GM12864 (cell line): Measurements from ENCODE around the gene DPP4.
"Not testable (repeated sequence)": the region's sequence is repeated elsewhere in the genome, so short reads cannot be mapped to it uniquely, and the experiment has no call there.

Experiments
- DNase-seq: peaks from one replicate; pipeline ENCODE4 v3.0.0-alpha.2; 2011; ENCODE audit warnings: low read depth
- H3K4me3 ChIP-seq: 2 replicates; pipeline ENCODE4 v1.5.1; 2011; ENCODE audit warnings: mild to moderate bottlenecking, low read depth, low read length, control low read depth
- CTCF ChIP-seq: IDR thresholded peaks from 2 replicates; pipeline ENCODE4 v1.5.1; 2011; ENCODE audit warnings: low read depth, mild to moderate bottlenecking, moderate library complexity, low read length, control low read depth, inconsistent platforms; ENCODE audit errors: missing control alignments

Gene DPP4

GRCh38 chr2:161983866-161984265 lies 90.1 kb downstream of the DPP4 start:
- DNase-seq: no peak
- TF ChIP-seq CTCF: no peak
- H3K4me3 ChIP-seq: no peak overlapping the region

- DNase-seq: no peak
- no peak for TF ChIP-seq CTCF
- H3K4me3 ChIP-seq: no peak overlapping the region
These were observed 90.7 kb downstream of the DPP4 start for GRCh38 chr2:161983331-161983651.

- no peak overlapping the region for H3K4me3 ChIP-seq
- no peak for DNase-seq
- no peak for TF ChIP-seq CTCF
These were observed 91.3 kb downstream of the DPP4 start for GRCh38 chr2:161982548-161983330.

GRCh38 chr2:161981679-161982250 lies 92.2 kb downstream of the DPP4 start:
- DNase-seq: no peak
- no peak for TF ChIP-seq CTCF
- H3K4me3 ChIP-seq: no peak overlapping the region

GRCh38 chr2:161980976-161981375 lies 93.0 kb downstream of the DPP4 start:
- no peak overlapping the region for H3K4me3 ChIP-seq
- TF ChIP-seq CTCF: no peak
- no peak for DNase-seq

GRCh38 chr2:161979490-161979889 lies 94.5 kb downstream of the DPP4 start:
- no peak for TF ChIP-seq CTCF
- no peak for DNase-seq
- no peak overlapping the region for H3K4me3 ChIP-seq

GRCh38 chr2:161977926-161978325 lies 96.1 kb downstream of the DPP4 start:
- H3K4me3 ChIP-seq, DNase-seq: not testable (repeated sequence)
